ENCODE results near the gene SCAP.

SCAP gene

DNA sequence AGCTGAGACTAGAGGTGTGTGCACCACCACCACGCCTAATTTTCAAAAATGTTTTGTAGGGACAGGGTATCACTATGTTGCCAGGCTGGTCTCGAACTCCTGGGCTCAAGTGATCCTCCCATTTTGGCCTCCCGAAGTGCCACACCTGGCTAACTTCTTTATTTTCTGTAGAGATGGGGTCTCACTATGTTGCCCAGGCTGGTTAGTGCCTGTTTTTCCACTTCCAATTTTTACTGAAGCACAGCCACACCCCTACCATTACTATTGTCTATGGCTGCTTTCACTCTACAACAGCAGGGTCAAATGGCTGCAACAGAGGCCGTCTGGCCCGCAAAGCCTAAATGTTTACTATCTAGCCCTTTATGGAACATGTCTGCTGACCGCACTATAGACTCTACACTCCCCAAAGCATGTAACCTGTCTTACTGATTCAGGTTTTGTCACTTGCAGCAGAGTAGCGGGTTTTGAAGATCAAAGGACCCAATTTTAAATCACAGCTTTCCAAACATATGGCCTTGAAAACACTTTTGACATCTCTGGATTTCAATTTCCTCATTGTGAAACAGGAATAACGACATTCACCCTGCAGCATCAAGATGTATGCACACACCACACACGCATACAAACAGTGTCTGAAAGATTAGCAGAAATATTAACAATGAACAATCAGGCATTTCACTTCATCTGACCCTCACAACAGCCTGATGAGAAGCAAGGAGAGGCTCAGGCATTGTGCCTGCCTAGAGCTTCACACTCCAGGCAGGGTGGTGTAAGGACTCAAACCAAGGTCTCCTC, 46.1 kb downstream of the SCAP start:
- DNase-seq = no peak

DNA sequence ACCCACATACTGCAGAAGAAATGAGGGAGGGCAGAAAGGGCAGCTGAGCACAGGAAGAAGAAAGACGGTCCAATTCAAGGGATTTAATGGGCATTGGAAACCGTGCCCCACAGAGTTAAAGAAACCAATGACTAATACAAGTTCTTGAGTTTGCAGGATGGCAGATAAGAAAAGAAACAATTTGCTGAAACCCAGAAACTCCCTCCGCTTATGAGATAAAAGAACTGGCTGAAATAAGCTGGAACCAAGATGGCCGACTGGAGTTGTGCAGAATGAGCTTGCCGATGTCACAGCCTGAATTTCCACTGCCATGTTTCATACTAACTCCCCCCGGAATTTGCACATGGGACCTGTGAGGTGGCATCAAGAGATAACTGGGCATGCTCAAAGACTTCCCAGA, 47.1 kb downstream of the SCAP start:
- DNase-seq = no peak

DNA sequence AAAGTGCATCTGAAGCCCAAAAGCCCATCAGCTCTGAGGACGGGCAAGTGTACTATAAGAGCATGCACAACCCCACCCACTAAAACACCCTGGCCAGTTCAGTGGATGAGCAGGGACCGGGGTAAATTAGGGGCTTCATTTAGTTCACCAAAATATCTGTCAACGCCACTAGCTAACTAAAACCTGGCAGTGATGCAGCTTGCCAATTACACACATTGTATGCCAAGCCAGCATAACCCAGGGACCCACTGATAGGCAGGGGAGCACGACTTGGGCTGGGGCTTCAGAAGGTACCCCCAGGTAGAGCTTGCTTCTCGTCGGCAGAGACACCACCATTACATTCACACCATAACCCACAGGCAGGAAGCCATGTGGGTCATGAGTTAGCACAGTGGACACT, 47.9 kb downstream of the SCAP start:
- DNase-seq = no peak

DNA sequence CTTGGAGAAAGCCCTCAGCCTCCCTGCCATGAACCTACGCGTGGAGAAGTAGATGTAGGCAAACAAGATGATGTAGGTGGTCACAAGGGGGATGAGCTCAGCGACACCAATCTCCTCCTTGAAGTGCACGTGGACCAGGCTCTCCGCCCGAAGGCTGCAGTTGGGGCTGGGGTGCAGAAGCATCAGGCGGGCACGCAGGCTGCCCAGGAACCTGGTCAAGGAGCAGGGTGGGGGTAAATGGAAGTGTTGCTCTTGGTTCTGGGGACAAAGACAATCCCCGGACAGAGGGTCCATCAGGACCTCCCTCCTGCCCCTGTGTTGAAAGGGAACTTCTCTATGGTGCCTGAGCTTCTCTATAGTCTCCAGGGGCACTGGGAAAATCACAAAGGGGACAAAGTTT, 49.8 kb downstream of the SCAP start:
- DNase-seq = no peak

DNA sequence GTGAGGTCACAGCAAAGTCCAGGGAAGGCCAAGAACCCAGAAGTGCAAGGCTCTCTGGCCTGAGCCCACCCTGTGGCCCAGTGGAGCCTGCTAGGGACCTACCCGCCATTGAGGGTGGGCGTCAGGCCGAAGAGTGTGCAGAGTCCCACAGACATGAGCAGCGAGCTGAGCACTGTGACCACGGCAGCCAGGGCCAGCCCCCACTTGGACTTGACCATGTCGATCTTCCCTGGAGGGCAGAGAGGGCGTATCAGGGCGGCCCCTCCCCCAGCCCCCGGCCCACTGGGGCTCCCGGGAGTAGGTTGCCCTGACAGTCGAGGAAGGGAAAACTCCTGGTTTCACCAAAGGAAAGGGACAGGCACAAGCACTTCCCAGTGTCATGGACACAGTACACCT, 50.4 kb downstream of the SCAP start:
- DNase-seq = no peak

DNA sequence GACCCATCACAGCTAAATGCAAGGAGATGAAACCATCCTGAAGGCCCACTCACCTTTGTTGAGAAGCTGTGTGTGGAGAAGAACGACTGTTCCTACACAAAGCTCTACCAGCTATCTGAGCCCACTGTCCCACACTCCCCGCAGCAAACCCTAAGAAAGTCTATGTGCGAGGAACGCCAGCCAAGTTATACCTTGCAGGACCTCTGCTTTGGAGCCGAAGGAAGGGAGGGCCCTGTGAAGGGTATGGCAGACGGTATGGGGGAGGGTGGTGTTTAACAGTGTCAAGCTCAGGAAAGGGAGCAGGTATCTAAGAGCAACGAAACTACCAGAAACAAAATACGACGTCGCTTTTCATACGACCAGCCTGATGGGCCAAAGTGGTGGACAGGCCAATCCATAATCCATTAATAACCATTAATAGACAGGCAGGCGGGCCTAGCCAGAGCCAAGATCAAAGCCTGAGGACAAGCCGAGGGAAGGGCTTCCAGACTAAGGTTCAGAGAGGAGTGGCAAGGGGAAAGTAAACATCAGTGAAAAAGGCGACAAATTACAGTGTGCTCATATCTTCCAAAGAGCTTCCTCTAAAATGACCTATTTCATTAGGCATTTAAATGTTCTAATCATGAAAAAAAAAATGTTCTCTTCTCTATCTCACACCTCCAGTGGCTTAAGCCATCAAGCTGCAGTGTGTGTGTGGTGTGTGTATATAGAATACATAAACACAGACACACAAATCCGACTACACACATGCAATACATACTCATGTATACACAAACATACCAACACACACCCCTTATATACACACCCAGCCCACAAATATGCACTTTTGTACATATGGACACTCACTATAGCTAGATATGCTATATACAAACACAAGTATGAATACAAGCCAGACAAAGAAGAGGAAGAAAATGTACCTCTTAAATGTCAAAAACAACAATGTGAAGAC, 51.0 kb downstream of the SCAP start:
- no peak for DNase-seq

DNA sequence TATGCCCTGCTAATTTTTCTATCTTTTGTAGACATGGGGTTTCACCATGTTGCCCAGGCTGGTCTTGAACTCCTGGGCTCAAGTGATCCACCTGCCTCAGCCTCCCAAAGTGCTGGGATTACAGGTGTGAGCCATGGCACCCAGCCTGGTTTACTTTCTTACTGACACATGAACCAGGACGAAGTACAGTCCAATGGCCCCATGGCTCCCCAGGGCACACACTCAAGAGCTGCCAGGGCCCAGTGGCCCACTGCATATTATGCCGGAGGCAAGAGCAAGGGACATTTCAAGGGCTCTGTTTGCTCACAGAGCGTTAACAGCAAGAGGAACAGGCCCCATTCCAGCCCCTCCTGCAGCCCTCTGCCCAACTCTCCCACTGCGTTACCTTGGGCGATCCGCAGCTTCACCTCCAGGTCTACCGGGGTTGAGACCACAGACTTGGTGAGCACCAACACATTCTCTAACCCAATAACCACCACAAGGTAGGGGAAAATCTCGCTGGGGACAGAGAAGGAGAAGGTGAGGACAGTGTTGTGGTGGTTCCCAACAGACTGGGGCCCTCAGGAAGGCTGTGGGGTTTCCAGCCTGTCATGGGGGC, 52.1 kb downstream of the SCAP start:
- no peak for DNase-seq

DNA sequence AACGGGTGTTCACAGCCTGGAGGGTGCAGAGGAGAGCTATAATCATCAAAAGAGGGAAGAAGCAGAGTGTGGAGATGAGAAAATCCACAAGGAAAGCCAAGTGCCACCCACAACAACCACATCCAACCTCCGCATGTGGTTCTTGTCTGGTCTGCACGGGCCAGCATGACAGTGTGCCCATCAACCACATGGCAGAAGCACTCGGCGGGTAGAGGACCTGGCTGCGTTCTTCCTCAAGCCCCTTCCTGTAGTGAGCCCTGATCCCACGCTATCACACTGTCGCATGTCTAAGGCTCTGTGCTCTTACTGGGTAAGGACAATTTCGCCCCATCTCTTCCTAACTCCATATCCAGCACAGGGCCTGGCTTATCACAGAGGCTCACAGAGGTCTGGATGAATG, 53.0 kb downstream of the SCAP start:
- DNase-seq = no peak

DNA sequence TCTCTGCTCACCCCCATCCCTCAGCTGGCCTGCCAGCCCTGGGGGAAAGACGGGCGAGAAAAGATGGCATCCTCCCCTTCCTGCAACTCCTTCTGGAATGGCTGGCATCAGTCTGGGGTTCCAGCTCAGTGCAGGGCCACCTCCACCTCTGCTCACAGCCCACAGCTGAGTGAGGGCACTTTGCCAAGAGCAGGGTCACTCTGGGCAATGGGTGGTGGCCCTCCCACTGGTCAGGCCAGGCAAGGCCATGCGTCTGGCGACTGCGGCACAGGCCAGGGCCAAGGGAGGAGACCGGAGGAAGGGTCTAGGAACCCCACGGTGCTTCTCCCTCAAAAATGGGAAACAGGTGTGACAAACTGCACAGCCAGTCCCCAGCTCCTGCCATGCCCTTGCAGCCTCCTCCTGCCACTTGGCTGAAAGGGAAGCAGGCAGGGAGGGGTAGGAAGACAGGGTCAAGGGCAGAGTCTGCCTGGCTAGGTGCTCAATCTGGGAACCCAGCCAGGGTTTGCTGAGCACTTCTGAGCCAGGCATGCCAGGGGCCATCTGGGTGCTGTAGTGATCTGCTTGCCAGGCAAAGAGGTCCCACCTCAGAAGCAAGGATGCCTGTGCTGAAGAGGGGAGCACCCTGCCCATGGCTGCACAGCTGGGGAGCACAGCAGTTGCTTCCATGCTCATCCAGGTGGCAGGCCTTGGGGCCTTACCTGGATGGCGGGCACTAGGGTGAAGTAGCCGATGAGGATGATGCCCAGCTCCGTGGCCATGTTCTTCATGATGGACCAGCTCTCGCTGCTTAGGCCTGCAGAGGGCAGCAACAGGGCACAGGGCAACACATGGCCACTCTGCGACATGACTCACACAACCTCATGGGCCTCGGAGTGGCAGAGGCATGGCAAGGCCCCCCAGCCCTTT, 53.7 kb downstream of the SCAP start:
- no peak for DNase-seq

DNA sequence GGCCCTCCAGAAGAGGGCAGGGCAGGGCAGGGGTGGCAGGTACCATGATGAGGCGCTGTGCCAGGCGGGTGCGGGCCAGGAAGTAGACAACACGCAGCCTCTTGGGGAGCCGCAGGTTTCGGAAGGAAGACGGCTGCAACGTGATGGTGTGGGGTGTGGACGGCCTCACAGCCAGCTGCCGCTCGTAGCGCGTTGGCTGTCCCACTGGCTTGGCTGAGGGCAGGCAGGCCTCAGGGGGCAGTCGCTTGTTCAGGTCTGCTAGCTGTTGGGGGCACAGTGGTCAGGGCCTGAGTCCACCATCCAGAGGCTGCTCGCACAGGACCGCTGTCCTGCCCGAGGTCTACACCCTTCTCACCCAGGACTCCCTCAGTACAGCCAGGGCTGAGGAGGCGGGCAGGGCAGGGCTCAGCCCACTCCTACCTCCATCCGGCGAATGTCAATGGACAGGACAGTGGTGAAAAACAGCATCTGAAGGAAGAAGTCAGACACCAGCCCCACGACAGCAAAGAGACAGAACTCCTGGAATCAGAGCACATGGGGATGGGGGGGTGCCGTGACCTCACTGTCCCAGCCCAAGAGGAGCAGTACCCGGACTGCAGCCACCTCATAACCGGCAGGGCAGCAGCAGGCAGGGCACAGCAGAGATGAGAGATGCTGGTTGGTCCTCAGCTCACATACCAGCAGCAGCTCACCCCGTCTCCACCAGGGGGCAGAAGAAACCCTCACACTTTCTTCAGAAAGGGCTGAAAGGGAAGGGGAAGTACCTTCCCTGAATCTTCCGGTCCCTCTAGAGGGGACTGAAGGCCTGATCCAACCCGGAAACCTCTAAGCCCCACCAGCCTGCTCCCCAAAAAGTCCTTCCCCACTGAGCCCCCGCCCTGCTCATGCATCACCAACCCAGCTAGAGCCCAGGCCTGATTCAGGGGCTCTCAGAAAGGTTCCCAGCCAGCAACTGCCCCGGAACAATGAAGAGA, 54.9 kb downstream of the SCAP start:
- peak; percentile 90 to 92 for DNase-seq

DNA sequence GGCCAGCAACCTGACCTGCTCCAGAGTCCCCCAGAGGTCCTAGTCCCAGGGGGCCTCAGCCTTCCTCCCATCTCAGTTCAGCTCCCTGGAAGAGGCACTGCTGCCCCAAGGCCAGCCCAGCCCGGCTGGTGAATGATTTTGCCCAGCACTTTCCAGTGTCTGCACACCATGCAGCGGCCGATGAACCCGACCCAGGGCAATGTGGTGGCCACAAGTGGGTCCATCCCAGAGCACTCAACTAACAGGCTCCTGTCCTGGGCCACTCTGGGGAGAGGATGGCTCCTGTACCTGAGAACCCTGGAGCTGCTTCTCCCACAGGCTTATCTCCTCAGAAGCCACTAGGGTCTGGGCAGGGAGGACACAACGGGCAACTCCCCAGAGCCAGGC, 55.7 kb downstream of the SCAP start:
- DNase-seq = no peak

DNA sequence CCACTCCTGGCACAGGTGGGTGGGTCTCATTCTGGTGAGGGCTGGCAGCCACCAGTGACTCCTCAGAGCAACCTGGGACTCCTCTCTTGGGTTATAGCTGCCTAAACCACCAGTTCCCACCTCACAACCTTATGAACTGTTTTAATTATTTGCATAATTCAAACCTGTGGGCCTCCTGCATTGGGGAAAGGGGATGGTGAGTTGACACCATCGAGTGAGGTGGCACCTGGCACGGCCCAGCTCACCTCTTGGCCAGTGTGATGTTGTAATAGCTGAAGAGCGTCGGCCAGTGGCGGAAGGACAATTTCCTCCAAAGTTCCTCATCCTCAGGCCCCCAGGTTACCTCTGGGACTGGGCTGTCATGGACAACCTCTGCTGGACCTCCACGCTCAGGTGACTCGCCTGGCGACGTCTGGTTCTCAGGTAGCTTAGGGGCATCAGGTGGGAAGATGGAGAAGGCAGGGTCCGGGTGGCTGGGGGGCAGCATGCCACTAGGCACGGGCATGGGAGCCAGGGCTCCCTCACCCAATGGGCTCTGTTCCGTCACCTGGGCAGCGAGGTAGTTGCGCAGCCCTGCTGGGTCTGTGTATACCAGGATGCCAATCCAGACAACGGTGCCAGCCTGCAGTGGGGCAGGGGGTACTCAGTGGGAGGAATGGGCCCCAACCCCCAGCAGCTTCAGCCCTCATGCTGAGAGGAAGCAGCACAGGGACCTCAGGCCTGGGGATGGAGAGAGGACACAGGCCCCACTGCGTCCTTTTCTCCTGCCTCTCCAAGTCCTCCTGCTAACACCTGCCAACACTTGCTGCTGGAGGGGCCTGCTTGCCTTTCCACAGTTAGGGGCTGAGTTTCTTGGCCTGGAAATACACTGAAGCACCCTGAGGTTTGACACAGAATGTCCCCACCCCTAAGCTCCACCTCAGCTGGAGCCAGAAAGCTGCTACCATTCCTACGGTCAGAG, 56.4 kb downstream of the SCAP start:
- no peak for DNase-seq

DNA sequence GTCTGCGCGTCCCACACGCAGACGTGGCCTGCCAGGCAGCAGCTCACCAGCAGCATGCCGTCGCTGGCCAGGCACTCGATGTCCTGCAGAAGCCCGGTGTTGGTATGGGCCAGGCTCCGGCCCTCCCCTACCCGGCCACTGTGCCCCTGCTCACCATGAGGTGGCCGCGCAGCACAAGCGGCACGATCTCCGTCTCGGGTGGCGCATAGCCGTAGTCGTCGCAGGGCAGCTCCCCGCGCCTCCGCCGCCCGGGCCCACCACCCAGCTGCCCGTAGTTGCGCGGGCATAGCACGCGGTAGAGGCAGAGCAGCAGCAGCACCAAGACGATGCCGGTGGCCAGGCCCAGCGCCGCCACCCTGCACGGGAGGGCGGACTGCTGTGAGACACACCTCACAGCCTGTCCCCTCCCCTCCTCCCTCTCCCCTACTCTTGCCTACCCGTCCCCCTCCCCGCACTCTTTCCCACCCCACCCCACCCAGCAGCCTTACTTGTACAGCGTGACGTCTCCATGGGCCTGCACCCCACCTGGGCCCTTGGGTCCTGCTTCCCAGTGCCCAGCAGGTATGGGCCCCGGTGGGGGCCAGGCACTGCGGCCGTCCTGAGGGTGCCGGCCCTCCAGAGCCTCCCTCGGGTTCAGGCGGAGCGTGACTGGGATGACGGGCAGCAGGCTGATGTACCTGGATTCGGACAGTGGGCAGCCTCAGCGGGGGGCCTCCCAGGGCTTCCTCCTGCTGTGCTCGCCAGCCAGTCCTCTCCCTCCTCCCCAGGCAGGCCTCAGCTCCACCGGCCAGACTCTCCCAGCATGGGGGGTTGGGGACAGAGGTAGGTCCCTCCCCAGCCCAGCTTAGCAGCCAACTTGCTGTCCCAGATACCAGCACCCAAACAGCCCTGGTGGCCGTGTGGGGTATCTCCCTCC, 57.3 kb downstream of the SCAP start:
- no peak for DNase-seq

DNA sequence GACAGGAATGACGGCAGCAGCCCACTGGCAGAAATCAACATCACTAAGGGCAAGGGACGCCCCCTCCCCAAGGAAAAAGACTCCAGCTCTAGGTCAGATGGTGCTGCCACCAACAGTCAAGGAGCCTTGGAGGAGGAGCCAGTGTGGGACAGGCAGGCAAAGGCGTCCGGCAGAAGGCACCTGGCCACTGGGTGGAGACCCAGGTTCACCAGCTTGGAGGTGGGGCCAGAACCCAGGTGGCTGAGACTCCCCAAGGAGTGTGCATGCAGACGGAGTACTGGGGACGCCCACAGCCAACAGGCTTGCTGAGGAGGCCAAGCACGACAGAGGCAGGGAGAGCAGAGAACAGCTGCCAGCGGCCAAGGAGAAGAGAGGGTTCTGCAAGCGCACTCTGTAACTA, 59.7 kb downstream of the SCAP start:
- no peak for DNase-seq

DNA sequence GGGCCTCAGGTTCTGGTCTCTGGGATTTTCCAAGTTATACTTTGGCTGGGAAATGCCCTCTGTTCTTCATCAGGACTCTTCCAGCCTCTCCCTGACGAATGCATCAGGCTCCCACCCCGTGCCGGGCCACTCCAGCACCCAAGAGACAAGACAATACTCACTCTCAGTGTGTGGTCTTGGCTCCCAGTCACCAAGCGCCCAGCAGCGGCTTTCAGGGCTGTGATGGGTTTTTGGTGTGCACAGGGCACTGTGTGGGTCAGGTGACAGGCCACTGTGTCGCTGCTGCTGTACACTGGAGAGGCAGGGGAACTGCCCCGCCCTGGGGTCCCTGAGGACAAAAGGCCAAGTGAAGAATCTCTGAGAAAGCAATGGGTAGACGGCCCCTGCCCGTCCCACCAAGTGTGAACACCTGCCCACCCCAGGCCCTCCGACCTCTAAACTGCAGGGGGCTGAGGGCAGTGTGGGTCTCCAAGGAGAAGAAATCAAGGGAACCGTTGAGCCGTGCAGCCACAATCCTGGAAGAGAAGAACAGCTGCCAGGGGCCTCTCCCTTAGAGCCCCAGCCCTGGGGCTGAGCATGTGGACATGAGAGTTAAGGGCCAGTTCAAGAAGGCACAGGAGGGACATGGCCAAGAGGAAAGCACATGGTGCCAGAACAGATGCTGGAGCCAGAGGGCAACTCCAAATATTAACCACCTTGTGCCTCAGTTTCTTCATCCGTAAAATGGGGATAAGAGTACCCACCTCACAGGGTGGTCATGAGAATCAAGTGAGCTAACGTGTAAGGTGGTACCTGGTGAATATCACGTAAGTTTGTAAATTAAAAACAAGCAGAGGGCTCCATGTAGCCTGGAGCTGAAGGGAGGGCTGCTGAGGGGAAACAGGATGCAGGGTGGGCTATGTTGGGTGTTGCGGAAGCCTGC, 60.8 kb downstream of the SCAP start:
- no peak for DNase-seq

DNA sequence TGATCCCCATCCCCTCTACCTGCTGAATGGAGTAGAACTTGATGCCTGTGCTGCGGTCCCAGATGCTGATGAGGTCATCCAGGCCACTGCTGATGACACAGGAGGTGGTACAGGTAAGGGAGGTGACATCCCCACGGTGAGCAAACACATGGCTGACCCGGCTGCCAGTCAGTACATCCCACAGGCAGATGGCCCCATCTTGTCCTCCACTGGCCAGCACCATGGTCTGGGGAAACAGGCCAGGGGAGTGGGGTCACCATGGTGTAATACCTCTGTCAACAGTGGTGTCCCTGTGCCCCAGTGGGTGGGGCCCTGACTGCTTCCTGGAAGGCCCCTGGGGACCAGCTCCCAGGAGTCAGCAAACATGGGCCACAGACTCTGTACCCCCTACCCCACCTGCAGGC, 61.6 kb downstream of the SCAP start:
- DNase-seq = no peak

DNA sequence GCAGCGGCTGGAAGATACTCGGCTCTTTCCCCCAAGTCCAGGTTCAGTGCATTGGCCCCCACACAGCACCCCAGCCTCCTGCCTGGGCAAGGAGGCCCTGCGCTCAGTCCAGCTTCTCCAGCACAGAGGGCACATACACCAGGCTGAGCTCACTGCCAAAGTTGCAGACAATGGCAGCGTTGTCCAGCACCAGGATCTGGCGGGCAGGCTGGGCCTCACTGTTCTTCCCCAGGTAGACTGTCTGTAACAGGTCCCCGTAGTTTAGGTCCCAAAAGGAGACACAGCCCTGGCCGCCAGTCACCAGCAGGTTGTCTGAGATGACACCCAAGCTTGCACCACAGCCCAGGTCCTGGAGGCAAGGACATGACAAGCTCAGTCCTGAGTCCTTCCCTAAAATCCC, 62.0 kb downstream of the SCAP start:
- no peak for DNase-seq
